T-helper 2 cell (primary cell): Measurements from ENCODE around the gene TRPT1.

Experiments used
- DNase-seq, 5 experiments: peaks; one replicate each; pipeline versions ENCODE4 v3.0.0 to v3.0.0-alpha.2; 2012 to 2022
- total RNA-seq, 2 donors: gene quantifications; one replicate each; lab custom pipeline; 2026; lab: John Stamatoyannopoulos, UW

Gene TRPT1
- 9.0 to 12.6 reads per million in 2 donors for total RNA-seq

- peak; percentile 83 to 91 (median 87) for DNase-seq
These were observed at the start of gene TRPT1, which contains the start of gene NUDT22 for GRCh38 chr11:64225608-64226506. Gene TRPT1 (minus strand): TSS chr11:64226186. CDS start chr11:64225860, 326 bp downstream. Gene NUDT22 (plus strand): TSS chr11:64226274. CDS start chr11:64226653, 379 bp downstream.

- DNase-seq, result no peak
These were observed 49.2 kb upstream of the TRPT1 start for GRCh38 chr11:64275031-64275800.

GRCh38 chr11:64269540-64270220, 43.7 kb upstream of the TRPT1 start:
- DNase-seq, result peak; percentile 94 to 99 (median 98)

GRCh38 chr11:64268893-64269539, 43.0 kb upstream of the TRPT1 start:
- DNase-seq, result peak in 3 of 5 experiments; percentile 24 to 62 (median 30)

- peak in 1 of 5 experiments; percentile 2 for DNase-seq
These were observed 42.3 kb upstream of the TRPT1 start for GRCh38 chr11:64268025-64268892.

GRCh38 chr11:64267207-64267945, 41.4 kb upstream of the TRPT1 start:
- no peak for DNase-seq

GRCh38 chr11:64266339-64266738, 40.4 kb upstream of the TRPT1 start:
- no peak for DNase-seq

- no peak for DNase-seq
These were observed 39.5 kb upstream of the TRPT1 start for GRCh38 chr11:64265176-64266160.

- no peak for DNase-seq
These were observed 38.4 kb upstream of the TRPT1 start for GRCh38 chr11:64264371-64264852.

- no peak for DNase-seq
These were observed 37.9 kb upstream of the TRPT1 start for GRCh38 chr11:64263947-64264317.

GRCh38 chr11:64263021-64263946, 37.3 kb upstream of the TRPT1 start:
- no peak for DNase-seq

- peak in 1 of 5 experiments; percentile 2 for DNase-seq
These were observed 36.5 kb upstream of the TRPT1 start for GRCh38 chr11:64262271-64263002.

GRCh38 chr11:64261556-64262080, 35.6 kb upstream of the TRPT1 start:
- DNase-seq, result no peak

GRCh38 chr11:64260147-64260708, 34.2 kb upstream of the TRPT1 start:
- DNase-seq, result no peak

- DNase-seq, result no peak
These were observed 33.6 kb upstream of the TRPT1 start for GRCh38 chr11:64259533-64260067.

- DNase-seq, result no peak
These were observed 33.1 kb upstream of the TRPT1 start for GRCh38 chr11:64258946-64259532.
